OCI-LY1 (cell line): ENCODE measurements around the gene CFH.

Experiments used
- EZH2 ChIP-seq: fragments of 200-600 bp; sonication (generic), shearing (Covaris generic); IDR thresholded peaks from 2 replicates; pipeline ENCODE4 v1.8.0; 2017; ENCODE audit warnings: borderline replicate concordance, mixed run types, mild to moderate bottlenecking, antibody characterized with exemption, low read length, moderate library complexity, mixed read lengths
- TF ChIP-seq, protein P1 (sequence below): fragments of 200-600 bp; sonication (generic), shearing (Covaris generic); IDR thresholded peaks from 2 replicates; pipeline ENCODE4 v1.5.1; 2017; ENCODE audit warnings: mild to moderate bottlenecking, antibody characterized with exemption, low read length, moderate library complexity, mixed read lengths

DNA sequence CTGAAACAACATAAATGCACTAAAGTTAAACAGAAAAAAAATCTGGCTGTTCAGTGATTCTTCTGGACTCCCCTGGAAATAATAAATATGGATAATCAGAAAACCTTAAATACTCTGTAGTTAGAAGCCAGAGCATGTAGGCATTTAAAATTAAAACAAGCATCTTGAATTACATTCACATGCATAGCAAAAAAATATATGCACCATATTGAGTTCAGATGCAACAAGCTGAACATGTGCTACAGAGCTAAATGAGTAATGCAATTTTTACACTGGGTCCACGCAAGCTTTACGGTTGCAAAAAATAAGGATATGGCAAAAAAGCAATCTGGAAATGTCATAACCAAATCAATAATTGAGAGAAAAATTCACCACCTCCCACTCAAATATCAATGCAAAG is 32.1 kb upstream of the CFH start:
- TF ChIP-seq, protein P1, sequence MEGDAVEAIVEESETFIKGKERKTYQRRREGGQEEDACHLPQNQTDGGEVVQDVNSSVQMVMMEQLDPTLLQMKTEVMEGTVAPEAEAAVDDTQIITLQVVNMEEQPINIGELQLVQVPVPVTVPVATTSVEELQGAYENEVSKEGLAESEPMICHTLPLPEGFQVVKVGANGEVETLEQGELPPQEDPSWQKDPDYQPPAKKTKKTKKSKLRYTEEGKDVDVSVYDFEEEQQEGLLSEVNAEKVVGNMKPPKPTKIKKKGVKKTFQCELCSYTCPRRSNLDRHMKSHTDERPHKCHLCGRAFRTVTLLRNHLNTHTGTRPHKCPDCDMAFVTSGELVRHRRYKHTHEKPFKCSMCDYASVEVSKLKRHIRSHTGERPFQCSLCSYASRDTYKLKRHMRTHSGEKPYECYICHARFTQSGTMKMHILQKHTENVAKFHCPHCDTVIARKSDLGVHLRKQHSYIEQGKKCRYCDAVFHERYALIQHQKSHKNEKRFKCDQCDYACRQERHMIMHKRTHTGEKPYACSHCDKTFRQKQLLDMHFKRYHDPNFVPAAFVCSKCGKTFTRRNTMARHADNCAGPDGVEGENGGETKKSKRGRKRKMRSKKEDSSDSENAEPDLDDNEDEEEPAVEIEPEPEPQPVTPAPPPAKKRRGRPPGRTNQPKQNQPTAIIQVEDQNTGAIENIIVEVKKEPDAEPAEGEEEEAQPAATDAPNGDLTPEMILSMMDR: no peak
- TF ChIP-seq EZH2: no peak
